ENCODE results near the gene RSPO1. TPM values are rescaled to one million over a fixed set of nuclear protein-coding genes. Genes with fewer than 3 reads are reported as not detected.

Gene RSPO1
- total and polyA plus RNA-seq, 2 of the 4 experiments (the other 2 are of a cell fraction), result not detected

- ATAC-seq (ENCODE audit: low read depth), result no peak
- in situ Hi-C loops (cut with MboI; ENCODE audit: low sequenced_read_pairs), result no loop called here
- POLR2A ChIA-PET (ENCODE audit: unreplicated experiment), result no interaction called here
These were observed 18.3 kb upstream of the RSPO1 start for GRCh38 chr1:37652976-37653375.

More at GRCh38 chr1:37652976-37653375, 18.3 kb upstream of the RSPO1 start:
- Histone ChIP-seq H3K23ac (ENCODE audit: low read depth, low read length) (no peak overlapping the region), H2BK5ac (ENCODE audit: low read depth, low read length, poor library complexity, severe bottlenecking) (no peak overlapping the region), H2BK20ac (ENCODE audit: low read depth, low read length) (no peak overlapping the region), H4K5ac (ENCODE audit: low read depth, low read length) (no peak overlapping the region), H3K4me2 (ENCODE audit: low read depth, low read length) (no peak overlapping the region), H3K27ac (ENCODE audit: insufficient read depth, low read length) (no peak overlapping the region), H3K9me1 (ENCODE audit: insufficient read depth, low read length) (no peaks in the 10 kb centered on the region), H3K14ac (replicated peaks; ENCODE audit: low read depth, low read length) (no peak overlapping the region), H3K27me3 (ENCODE audit: control insufficient read depth, insufficient read depth, low read length) (peaks cover 21% of the 10 kb centered on the region; the same call in 1 of the 2 replicates), H2BK15ac (ENCODE audit: low read depth, low read length) (no peak overlapping the region), H4K8ac (ENCODE audit: low read depth in 2 of 2, low read length in 2 of 2) (no peak overlapping the region), H3K4ac (ENCODE audit: low read depth, low read length) (no peak overlapping the region), H2AFZ (replicated peaks; ENCODE audit: low read length, poor library complexity) (no peak overlapping the region), H4K91ac (ENCODE audit: insufficient read depth, low read depth, low read length) (no peak overlapping the region), H3K18ac (ENCODE audit: low read depth, low read length) (no peak overlapping the region), H3K9me3 (ENCODE audit: control insufficient read depth, insufficient read depth, low read length) (no peaks in the 10 kb centered on the region), H3K79me1 (ENCODE audit: low read depth in 1 of 2, low read length in 2 of 2) (no peaks in the 10 kb centered on the region), H4K20me1 (ENCODE audit: insufficient read depth, low read length) (no peaks in the 10 kb centered on the region), H3K56ac (ENCODE audit: extremely low read depth, insufficient read depth, low read length) (no peak overlapping the region), H2BK120ac (ENCODE audit: low read depth, low read length) (no peak overlapping the region), H3K36me3 (ENCODE audit: control insufficient read depth, insufficient read depth, low read length) (no peaks in the 10 kb centered on the region), H2AK5ac (ENCODE audit: low read depth, low read length) (no peak overlapping the region), H3K9ac (ENCODE audit: low read depth, low read length) (no peak overlapping the region), H3K4me3 (ENCODE audit: insufficient read depth, low read depth, low read length) (no peak overlapping the region), H3K4me1 (ENCODE audit: control insufficient read depth, insufficient read depth, low read length) (no peaks in the 10 kb centered on the region), H2AK9ac (replicated peaks; ENCODE audit: low read depth, low read length, poor library complexity) (no peak overlapping the region)
- dilution Hi-C loops (cut with HindIII; ENCODE audit: low sequenced_read_pairs, unreplicated experiment), result no loop called here
- no peak for DNase-seq
- TF ChIP-seq NFE2L2 (IDR thresholded peaks at IDR 0.05; ENCODE audit: low read depth, low read length), result no peak
- no peak for TF ChIP-seq BHLHE40 (IDR thresholded peaks at IDR 0.05; ENCODE audit: low read depth, low read length)
- TF ChIP-seq RFX5 (IDR thresholded peaks at IDR 0.05; ENCODE audit: low read depth, low read length), result no peak
- TF ChIP-seq RCOR1 (IDR thresholded peaks at IDR 0.05; ENCODE audit: insufficient replicate concordance, low read length), result no peak
- no peak for TF ChIP-seq SMC3 (IDR thresholded peaks at IDR 0.05; ENCODE audit: low read depth, low read length)
- TF ChIP-seq MAZ (IDR thresholded peaks at IDR 0.05; ENCODE audit: borderline replicate concordance, low read depth, low read length), result no peak
- no CpG with 5 or more reads among the region's 2 CpGs for WGBS, 2 experiments (ENCODE audit: extremely low coverage in 2 of 2, insufficient read length in 1 of 2)
- intact Hi-C loops (cut with micrococcal nuclease), result no loop called here
- no TSS peak for BruUV-seq (replicated peaks)
- CTCF ChIA-PET, result interaction anchor here (0.8 kb wide), 1 partner anchor 43 kb away, joined by 3 read pairs; no protein-coding TSS in a partner anchor

Data from IMR-90 (cell line).